SK-N-SH treated with all-trans-retinoic acid at 6 μM for 48 hours (cell line): ENCODE results near the gene CCSER1.
"Not testable (repeated sequence)": the region's sequence is repeated elsewhere in the genome, so short reads cannot be mapped to it uniquely, and the experiment has no call there.

Source experiments
- ATAC-seq: fragments of 200-7000 bp; cut with Tn5 transposase; 3 replicates; pipeline ENCODE4 v1.9.1; 2020; ENCODE audit warnings: mild to moderate bottlenecking, moderate library complexity
- ARNTL ChIP-seq: fragments of 450-650 bp; formaldehyde crosslinking; IDR thresholded peaks from 2 replicates; pipeline ENCODE4 v1.5.0; 2020; ENCODE audit warnings: low read depth, mild to moderate bottlenecking, moderate library complexity, borderline replicate concordance
- CSDC2 ChIP-seq: fragments of 250-450 bp; sonication (Bioruptor Pico); IDR thresholded peaks from 2 replicates; pipeline ENCODE4 v1.5.0; 2020; ENCODE audit warnings: mild to moderate bottlenecking, moderate library complexity
- ESRRG ChIP-seq: fragments of 250-450 bp; sonication (Bioruptor Pico); IDR thresholded peaks from 2 replicates; pipeline ENCODE4 v1.6.1; 2021; ENCODE audit warnings: mild to moderate bottlenecking
- ISL1 ChIP-seq: fragments of 250-450 bp; sonication (Bioruptor Pico); IDR thresholded peaks from 2 replicates; pipeline ENCODE4 v2.1.2; 2022; ENCODE audit warnings: mild to moderate bottlenecking, moderate library complexity
- OSR1 ChIP-seq: fragments of 250-450 bp; sonication (Bioruptor Pico); IDR thresholded peaks from 2 replicates; pipeline ENCODE4 v1.8.0; 2022; ENCODE audit warnings: moderate library complexity, mild to moderate bottlenecking, inconsistent platforms
- POU6F1 ChIP-seq: fragments of 250-450 bp; sonication (Bioruptor Pico); IDR thresholded peaks from 2 replicates; pipeline ENCODE4 v1.8.0; 2021; ENCODE audit warnings: low read depth, mild to moderate bottlenecking, moderate library complexity, borderline replicate concordance
- PPARA ChIP-seq: fragments of 250-450 bp; sonication (Bioruptor Pico); IDR thresholded peaks from 2 replicates; pipeline ENCODE4 v1.5.0; 2020; ENCODE audit warnings: mild to moderate bottlenecking, borderline replicate concordance
- RARB ChIP-seq: fragments of 250-450 bp; sonication (Bioruptor Pico); IDR thresholded peaks from 2 replicates; pipeline ENCODE4 v1.8.0; 2021; ENCODE audit warnings: mild to moderate bottlenecking, moderate library complexity
- SNAI2 ChIP-seq: fragments of 250-450 bp; sonication (Bioruptor Pico); IDR thresholded peaks from 2 replicates; pipeline ENCODE4 v1.5.0; 2020; ENCODE audit warnings: mild to moderate bottlenecking, moderate library complexity
- TCF4 ChIP-seq: fragments of 250-450 bp; sonication (Bioruptor Pico); IDR thresholded peaks from 2 replicates; pipeline ENCODE4 v1.8.0; 2021; ENCODE audit warnings: mild to moderate bottlenecking, moderate library complexity, borderline replicate concordance
- TOX ChIP-seq: fragments of 250-450 bp; sonication (Bioruptor Pico); IDR thresholded peaks from 2 replicates; pipeline ENCODE4 v1.8.0; 2021; ENCODE audit warnings: mild to moderate bottlenecking, moderate library complexity, borderline replicate concordance
- ZC3H10 ChIP-seq: fragments of 250-450 bp; sonication (Bioruptor Pico); IDR thresholded peaks from 2 replicates; pipeline ENCODE4 v1.5.1; 2021; ENCODE audit warnings: mild to moderate bottlenecking, moderate library complexity
- ZFP3 ChIP-seq: fragments of 250-450 bp; sonication (Bioruptor Pico); IDR thresholded peaks from 2 replicates; pipeline ENCODE4 v1.5.0; 2020; ENCODE audit warnings: mild to moderate bottlenecking, moderate library complexity
- ZFP30 ChIP-seq: fragments of 450-650 bp; formaldehyde crosslinking; IDR thresholded peaks from 2 replicates; pipeline ENCODE4 v1.5.0; 2022; ENCODE audit warnings: mild to moderate bottlenecking, moderate library complexity
- ZNF565 ChIP-seq: fragments of 450-650 bp; formaldehyde crosslinking; conservative IDR thresholded peaks from 2 replicates; pipeline ENCODE4 v1.5.0; 2020; ENCODE audit warnings: low read depth, mild to moderate bottlenecking, moderate library complexity
- ZNF70 ChIP-seq: fragments of 450-650 bp; formaldehyde crosslinking; IDR thresholded peaks from 2 replicates; pipeline ENCODE4 v1.5.0; 2020; ENCODE audit warnings: mild to moderate bottlenecking, moderate library complexity
- ZNF8 ChIP-seq: fragments of 450-650 bp; formaldehyde crosslinking; IDR thresholded peaks from 2 replicates; pipeline ENCODE4 v1.5.0; 2020; ENCODE audit warnings: mild to moderate bottlenecking, moderate library complexity
- TF ChIP-seq, protein P1 (sequence below): fragments of 250-450 bp; sonication (Bioruptor Pico); IDR thresholded peaks from 2 replicates; pipeline ENCODE4 v1.5.0; 2020; ENCODE audit warnings: mild to moderate bottlenecking, moderate library complexity
- TF ChIP-seq, protein P2 (sequence below): fragments of 250-450 bp; sonication (Bioruptor Pico); IDR thresholded peaks from 2 replicates; pipeline ENCODE4 v1.5.1; 2020; ENCODE audit warnings: low read depth, mild to moderate bottlenecking, moderate library complexity
- TF ChIP-seq, protein P3 (sequence below): fragments of 250-450 bp; sonication (Bioruptor Pico); IDR thresholded peaks from 2 replicates; pipeline ENCODE4 v1.5.1; 2021; ENCODE audit warnings: mild to moderate bottlenecking, moderate library complexity

The CCSER1 gene

GRCh38 chr4:90695411-90695810 is 568.2 kb downstream of the CCSER1 start:
- ATAC-seq = no peak
- TF ChIP-seq SNAI2 (CRISPR knock-in tag) (no peak), ZC3H10 (no peak), TCF4 (CRISPR knock-in tag) (no peak), RARB (CRISPR knock-in tag) (no peak), ARNTL (CRISPR knock-in tag) (no peak), ZNF70 (CRISPR knock-in tag) (no peak), ZFP3 (CRISPR knock-in tag) (no peak), POU6F1 (no peak), ZFP30 (CRISPR knock-in tag) (no peak), ZNF565 (CRISPR knock-in tag) (no peak), CSDC2 (no peak), TOX (CRISPR knock-in tag) (no peak), ISL1 (CRISPR knock-in tag) (no peak), ZNF8 (no peak)
- TF ChIP-seq, protein P1, sequence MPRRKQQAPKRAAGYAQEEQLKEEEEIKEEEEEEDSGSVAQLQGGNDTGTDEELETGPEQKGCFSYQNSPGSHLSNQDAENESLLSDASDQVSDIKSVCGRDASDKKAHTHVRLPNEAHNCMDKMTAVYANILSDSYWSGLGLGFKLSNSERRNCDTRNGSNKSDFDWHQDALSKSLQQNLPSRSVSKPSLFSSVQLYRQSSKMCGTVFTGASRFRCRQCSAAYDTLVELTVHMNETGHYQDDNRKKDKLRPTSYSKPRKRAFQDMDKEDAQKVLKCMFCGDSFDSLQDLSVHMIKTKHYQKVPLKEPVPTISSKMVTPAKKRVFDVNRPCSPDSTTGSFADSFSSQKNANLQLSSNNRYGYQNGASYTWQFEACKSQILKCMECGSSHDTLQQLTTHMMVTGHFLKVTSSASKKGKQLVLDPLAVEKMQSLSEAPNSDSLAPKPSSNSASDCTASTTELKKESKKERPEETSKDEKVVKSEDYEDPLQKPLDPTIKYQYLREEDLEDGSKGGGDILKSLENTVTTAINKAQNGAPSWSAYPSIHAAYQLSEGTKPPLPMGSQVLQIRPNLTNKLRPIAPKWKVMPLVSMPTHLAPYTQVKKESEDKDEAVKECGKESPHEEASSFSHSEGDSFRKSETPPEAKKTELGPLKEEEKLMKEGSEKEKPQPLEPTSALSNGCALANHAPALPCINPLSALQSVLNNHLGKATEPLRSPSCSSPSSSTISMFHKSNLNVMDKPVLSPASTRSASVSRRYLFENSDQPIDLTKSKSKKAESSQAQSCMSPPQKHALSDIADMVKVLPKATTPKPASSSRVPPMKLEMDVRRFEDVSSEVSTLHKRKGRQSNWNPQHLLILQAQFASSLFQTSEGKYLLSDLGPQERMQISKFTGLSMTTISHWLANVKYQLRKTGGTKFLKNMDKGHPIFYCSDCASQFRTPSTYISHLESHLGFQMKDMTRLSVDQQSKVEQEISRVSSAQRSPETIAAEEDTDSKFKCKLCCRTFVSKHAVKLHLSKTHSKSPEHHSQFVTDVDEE (CRISPR knock-in tag) = no peak
- TF ChIP-seq, protein P2, sequence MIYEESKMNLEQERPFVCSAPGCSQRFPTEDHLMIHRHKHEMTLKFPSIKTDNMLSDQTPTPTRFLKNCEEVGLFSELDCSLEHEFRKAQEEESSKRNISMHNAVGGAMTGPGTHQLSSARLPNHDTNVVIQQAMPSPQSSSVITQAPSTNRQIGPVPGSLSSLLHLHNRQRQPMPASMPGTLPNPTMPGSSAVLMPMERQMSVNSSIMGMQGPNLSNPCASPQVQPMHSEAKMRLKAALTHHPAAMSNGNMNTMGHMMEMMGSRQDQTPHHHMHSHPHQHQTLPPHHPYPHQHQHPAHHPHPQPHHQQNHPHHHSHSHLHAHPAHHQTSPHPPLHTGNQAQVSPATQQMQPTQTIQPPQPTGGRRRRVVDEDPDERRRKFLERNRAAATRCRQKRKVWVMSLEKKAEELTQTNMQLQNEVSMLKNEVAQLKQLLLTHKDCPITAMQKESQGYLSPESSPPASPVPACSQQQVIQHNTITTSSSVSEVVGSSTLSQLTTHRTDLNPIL (CRISPR knock-in tag) = no peak
- TF ChIP-seq, protein P3, sequence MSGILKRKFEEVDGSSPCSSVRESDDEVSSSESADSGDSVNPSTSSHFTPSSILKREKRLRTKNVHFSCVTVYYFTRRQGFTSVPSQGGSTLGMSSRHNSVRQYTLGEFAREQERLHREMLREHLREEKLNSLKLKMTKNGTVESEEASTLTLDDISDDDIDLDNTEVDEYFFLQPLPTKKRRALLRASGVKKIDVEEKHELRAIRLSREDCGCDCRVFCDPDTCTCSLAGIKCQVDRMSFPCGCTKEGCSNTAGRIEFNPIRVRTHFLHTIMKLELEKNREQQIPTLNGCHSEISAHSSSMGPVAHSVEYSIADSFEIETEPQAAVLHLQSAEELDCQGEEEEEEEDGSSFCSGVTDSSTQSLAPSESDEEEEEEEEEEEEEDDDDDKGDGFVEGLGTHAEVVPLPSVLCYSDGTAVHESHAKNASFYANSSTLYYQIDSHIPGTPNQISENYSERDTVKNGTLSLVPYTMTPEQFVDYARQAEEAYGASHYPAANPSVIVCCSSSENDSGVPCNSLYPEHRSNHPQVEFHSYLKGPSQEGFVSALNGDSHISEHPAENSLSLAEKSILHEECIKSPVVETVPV (CRISPR knock-in tag) = no peak
- TF ChIP-seq, all 23 proteins: peak for 0

DNA sequence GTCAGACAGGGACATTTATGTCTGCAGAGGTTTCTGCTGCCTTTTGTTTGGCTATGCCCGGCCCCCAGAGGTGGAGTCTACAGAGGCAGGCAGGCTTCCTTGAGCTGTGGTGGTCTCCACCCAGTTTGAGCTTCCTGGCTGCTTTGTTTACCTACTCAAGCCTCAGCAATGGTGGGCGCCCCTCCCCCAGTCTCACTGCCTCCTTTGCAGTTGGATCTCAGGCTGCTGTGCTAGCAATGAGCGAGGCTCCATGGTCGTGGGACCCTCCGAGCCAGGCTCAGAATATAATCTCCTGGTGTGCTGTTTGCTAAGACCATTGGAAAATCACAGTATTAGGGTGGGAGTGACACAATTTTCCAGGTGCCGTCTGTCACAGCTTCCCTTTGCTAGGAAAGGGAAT is 578.3 kb downstream of the CCSER1 start:
- ATAC-seq = not testable (repeated sequence)

- no peak for ATAC-seq
- TF ChIP-seq ZNF8 (no peak), TCF4 (CRISPR knock-in tag) (no peak), ARNTL (CRISPR knock-in tag) (no peak)
- TF ChIP-seq, all 23 proteins: peak for 0
Measured at GRCh38 chr4:90715242-90715641, 588.0 kb downstream of the CCSER1 start.

- TF ChIP-seq RARB (CRISPR knock-in tag) (no peak), PPARA (CRISPR knock-in tag) (no peak), ESRRG (CRISPR knock-in tag) (no peak), ZC3H10 (no peak), ISL1 (CRISPR knock-in tag) (no peak), TOX (CRISPR knock-in tag) (no peak), ZNF8 (no peak), POU6F1 (no peak), ZNF70 (CRISPR knock-in tag) (no peak), OSR1 (CRISPR knock-in tag) (no peak), ZNF565 (CRISPR knock-in tag) (no peak)
- TF ChIP-seq, protein P1 (CRISPR knock-in tag) = no peak
- TF ChIP-seq, all 23 proteins: peak for 0
- no peak for ATAC-seq
Measured at GRCh38 chr4:90718931-90719330, 591.7 kb downstream of the CCSER1 start.
